GM12878 (cell line): ENCODE data around the gene FSTL4. TPM values are rescaled to one million over a fixed set of nuclear protein-coding genes. Genes with fewer than 3 reads are reported as not detected.

ENCODE experiments used
- ATAC-seq: fragments of 200-7000 bp; cut with Tn5 transposase; 3 replicates; pipeline ENCODE4 v1.9.1; 2020; ENCODE audit warnings: mild to moderate bottlenecking, moderate library complexity
- BruUV-seq: library from RNA; stranded (reverse); fragments of 400-500 nt; replicated peaks from 2 replicates; lab custom pipeline; 2021; lab: Mats Ljungman, UMichigan
- CTCF ChIA-PET: fragments of 300-600 bp; sonication (Branson Sonifier 250); formaldehyde crosslinking; extraction: SDS; loops from one replicate; lab custom pipeline; 2021; ENCODE audit warnings: inconsistent platforms; lab: Yijun Ruan, JAX
- POLR2A ChIA-PET: fragments of 350-600 bp; formaldehyde crosslinking; extraction: SDS; loops from one replicate; lab custom pipeline; 2021; ENCODE audit warnings: inconsistent platforms; lab: Charles Lee
- RAD21 ChIA-PET: fragments of 300-600 bp; sonication (Branson Sonifier 250); formaldehyde crosslinking; loops from one replicate; lab custom pipeline; 2023; ENCODE audit warnings: antibody characterized with exemption; ENCODE audit not compliant: unreplicated experiment; lab: Charles Lee
- SMC1A ChIA-PET: fragments of 300-600 bp; sonication (Branson Sonifier 250); formaldehyde crosslinking; loops from one replicate; lab custom pipeline; 2023; ENCODE audit not compliant: unreplicated experiment, uncharacterized antibody; lab: Charles Lee
- DNase-seq: peaks from one replicate; pipeline ENCODE4 v3.0.0-alpha.2; 2011; ENCODE audit warnings: low read depth, low spot score
- FAIRE-seq: peaks from 3 replicates; lab custom pipeline; 2011; peaks lifted over from hg19 to GRCh38; lab: Jason Lieb, UNC
- H2AFZ ChIP-seq: 2 replicates; pipeline ENCODE4 v1.6.0; 2011; ENCODE audit warnings: low read depth, low read length, control low read depth; ENCODE audit not compliant: control insufficient read depth
- H3K27ac ChIP-seq: 2 replicates; pipeline ENCODE4 v1.5.1; 2011; ENCODE audit warnings: control low read depth; ENCODE audit not compliant: control insufficient read depth, insufficient read depth
- H3K27me3 ChIP-seq, 2 experiments: replicated peaks in 1 of 2; 2 replicates each; pipeline versions ENCODE4 v1.6.0 to v1.6.1; 2011; ENCODE audit warnings: low read length in 1 of 2; ENCODE audit not compliant: control insufficient read depth in 2 of 2, insufficient read depth in 2 of 2
- H3K36me3 ChIP-seq, 2 experiments: 2 replicates each; pipeline ENCODE4 v1.5.1; 2011; ENCODE audit warnings: low read length in 1 of 2; ENCODE audit not compliant: control insufficient read depth in 2 of 2, insufficient read depth in 2 of 2
- H3K4me1 ChIP-seq: 2 replicates; pipeline ENCODE4 v1.6.1; 2011; ENCODE audit warnings: mild to moderate bottlenecking, low read length, moderate library complexity, mixed read lengths; ENCODE audit not compliant: control insufficient read depth, insufficient read depth
- H3K4me2 ChIP-seq: 2 replicates; pipeline ENCODE4 v1.6.0; 2011; ENCODE audit warnings: control low read depth; ENCODE audit not compliant: control insufficient read depth, insufficient read depth
- H3K4me3 ChIP-seq: fragments of 200-600 bp; sonication (generic); 2 replicates; pipeline ENCODE4 v1.5.1; 2016
- H3K79me2 ChIP-seq: 2 replicates; pipeline ENCODE4 v1.6.0; 2011; ENCODE audit warnings: low read length; ENCODE audit not compliant: control insufficient read depth, insufficient read depth
- H3K9ac ChIP-seq: 2 replicates; pipeline ENCODE4 v1.8.0; 2011; ENCODE audit warnings: low read length, control low read depth, mixed read lengths; ENCODE audit not compliant: control insufficient read depth, insufficient read depth
- H3K9me3 ChIP-seq: replicated peaks from 3 replicates; pipeline ENCODE4 v1.5.1; 2011; ENCODE audit warnings: mild to moderate bottlenecking, low read length; ENCODE audit not compliant: control insufficient read depth, insufficient read depth
- H4K20me1 ChIP-seq: 2 replicates; pipeline ENCODE4 v1.6.0; 2011; ENCODE audit not compliant: control insufficient read depth, insufficient read depth
- BRCA1 ChIP-seq: IDR thresholded peaks from 2 replicates; pipeline ENCODE4 v1.6.1; 2011; ENCODE audit warnings: low read depth, low read length, improper control_type of control experiment
- CBFB ChIP-seq: IDR thresholded peaks from 2 replicates; pipeline ENCODE4 v1.6.1; 2016; ENCODE audit warnings: antibody characterized with exemption, low read depth
- CHD2 ChIP-seq: IDR thresholded peaks from 2 replicates; pipeline ENCODE4 v1.6.1; 2011; ENCODE audit warnings: low read depth, low read length, improper control_type of control experiment, borderline replicate concordance
- CREB1 ChIP-seq: IDR thresholded peaks from 2 replicates; pipeline ENCODE4 v1.6.1; 2012; ENCODE audit warnings: low read depth, mild to moderate bottlenecking, inconsistent platforms
- CREM ChIP-seq: IDR thresholded peaks from 2 replicates; pipeline ENCODE4 v1.6.1; 2014; ENCODE audit warnings: antibody characterized with exemption, low read depth
- EGR1 ChIP-seq, 2 experiments: IDR thresholded peaks; 1 replicate in 1 of 2; 2 replicates in 1 of 2; pipeline ENCODE4 v1.6.1; 2011 to 2012; ENCODE audit warnings: low read depth in 2 of 2, low read length in 2 of 2, borderline replicate concordance in 1 of 2, mild to moderate bottlenecking in 1 of 2, moderate library complexity in 1 of 2
- EP300 ChIP-seq, 2 experiments: fragments of 150-350 bp in 1 of 2; IDR thresholded peaks; 2 replicates each; pipeline ENCODE4 v1.6.1; 2011 to 2012; ENCODE audit warnings: low read depth in 2 of 2, low read length in 2 of 2, borderline replicate concordance in 1 of 2, improper control_type of control experiment in 1 of 2, inconsistent platforms in 1 of 2; ENCODE audit not compliant: control insufficient read depth in 1 of 2
- ESRRA ChIP-seq: IDR thresholded peaks from 2 replicates; pipeline ENCODE4 v1.6.1; 2012; ENCODE audit warnings: mild to moderate bottlenecking, low read length, improper control_type of control experiment
- HDAC2 ChIP-seq: fragments of 200-600 bp; sonication (generic); IDR thresholded peaks from 2 replicates; pipeline ENCODE4 v1.6.1; 2017
- KAT2A ChIP-seq: conservative IDR thresholded peaks from 2 replicates; pipeline ENCODE4 v1.6.1; 2011; ENCODE audit warnings: low read depth, low read length; ENCODE audit not compliant: control insufficient read depth
- LARP7 ChIP-seq: fragments of 450-650 bp; IDR thresholded peaks from 2 replicates; pipeline ENCODE4 v1.6.1; 2017; ENCODE audit warnings: mild to moderate bottlenecking
- MEF2B ChIP-seq: fragments of 450-650 bp; IDR thresholded peaks from 2 replicates; pipeline ENCODE4 v1.6.1; 2018; ENCODE audit warnings: mild to moderate bottlenecking, moderate library complexity; ENCODE audit not compliant: partially characterized antibody, poor library complexity, severe bottlenecking
- MTA2 ChIP-seq: fragments of 450-650 bp; IDR thresholded peaks from 2 replicates; pipeline ENCODE4 v1.6.1; 2016; ENCODE audit warnings: low read depth, mild to moderate bottlenecking, moderate library complexity
- NFXL1 ChIP-seq: fragments of 450-650 bp; IDR thresholded peaks from 2 replicates; pipeline ENCODE4 v1.6.1; 2017; ENCODE audit warnings: antibody characterized with exemption, mild to moderate bottlenecking, borderline replicate concordance
- PAX5 ChIP-seq: IDR thresholded peaks from 2 replicates; pipeline ENCODE4 v1.6.1; 2011; ENCODE audit warnings: low read depth, low read length, borderline replicate concordance
- PBX3 ChIP-seq: IDR thresholded peaks from 2 replicates; pipeline ENCODE4 v1.6.1; 2011; ENCODE audit warnings: mild to moderate bottlenecking, low read depth, low read length, moderate library complexity; ENCODE audit not compliant: insufficient replicate concordance
- RAD21 ChIP-seq: IDR thresholded peaks from 2 replicates; pipeline ENCODE4 v1.6.1; 2011; ENCODE audit warnings: mild to moderate bottlenecking, low read depth, low read length, moderate library complexity; ENCODE audit not compliant: insufficient read depth
- RCOR1 ChIP-seq: conservative IDR thresholded peaks from 2 replicates; pipeline ENCODE4 v1.6.1; 2012; ENCODE audit warnings: low read depth, low read length, improper control_type of control experiment
- SMARCA5 ChIP-seq: fragments of 450-650 bp; IDR thresholded peaks from 2 replicates; pipeline ENCODE4 v1.6.1; 2017; ENCODE audit warnings: mild to moderate bottlenecking
- SREBF1 ChIP-seq: IDR thresholded peaks from 2 replicates; pipeline ENCODE4 v1.6.1; 2012; ENCODE audit warnings: mild to moderate bottlenecking, low read length
- TARDBP ChIP-seq: IDR thresholded peaks from 2 replicates; pipeline ENCODE4 v1.6.1; 2016; ENCODE audit warnings: borderline replicate concordance
- ZNF24 ChIP-seq: fragments of 450-650 bp; IDR thresholded peaks from 2 replicates; pipeline ENCODE4 v1.6.1; 2017; ENCODE audit warnings: antibody characterized with exemption, mild to moderate bottlenecking
- ZNF384 ChIP-seq: IDR thresholded peaks from 2 replicates; pipeline ENCODE4 v1.6.1; 2012; ENCODE audit warnings: low read depth, mild to moderate bottlenecking, low read length, improper control_type of control experiment, borderline replicate concordance
- ZSCAN29 ChIP-seq: fragments of 450-650 bp; IDR thresholded peaks from 2 replicates; pipeline ENCODE4 v1.6.1; 2017; ENCODE audit warnings: mild to moderate bottlenecking, moderate library complexity
- WGBS: methylation state at CpG from one replicate; pipeline ENCODE4 v1.1.6; 2016; ENCODE audit warnings: low lambda C conversion rate; ENCODE audit not compliant: insufficient replicate concordance, insufficient coverage; ENCODE audit errors: missing lambda C conversion rate; 5-methylcytosine and 5-hydroxymethylcytosine counted together
- in situ Hi-C: fragments of 300-500 bp; cut with MboI; formaldehyde crosslinking; loops from 9 replicates; pipeline ENCODE4 v1.14.3; 2018; ENCODE audit warnings: mixed read lengths
- intact Hi-C: fragments of 100-400 bp; cut with micrococcal nuclease; formaldehyde crosslinking; loops from one replicate; pipeline ENCODE4 v1.14.2; 2022; ENCODE audit not compliant: unreplicated experiment
- polyA plus RNA-seq, 11 experiments: library from polyadenylated mRNA; depleted of rRNA in 4 of 11; unstranded in 6 of 11; stranded (reverse) in 5 of 11; fragments of >200 nt; fragmentation: Nextera tagmentation in 4 of 11; fragmentation: Illumina TruSeq in 1 of 11; extraction: Ambion mirVana in 4 of 11; extraction: Trizol in 1 of 11; gene quantifications; 1 replicate in 1 of 11; 2 replicates in 10 of 11; pipeline versions ENCODE4 v1.2.1 to v1.2.3, GENCODE V29; 2011 to 2016; ENCODE audit warnings: inconsistent platforms in 2 of 11, missing spikeins in 2 of 11, low read depth in 1 of 11
- total RNA-seq, 4 experiments: library from RNA; depleted of rRNA in 3 of 4; stranded (reverse); fragments of >200 nt in 3 of 4; fragmentation: Illumina TruSeq in 1 of 4; extraction: Trizol in 1 of 4; gene quantifications; 2 replicates each; pipeline versions ENCODE4 v1.2.1 to v1.2.3, GENCODE V29; 2013 to 2021
- TF ChIP-seq, protein P1 (sequence below): fragments of 450-650 bp; IDR thresholded peaks from 2 replicates; pipeline ENCODE4 v1.6.1; 2016; ENCODE audit warnings: mild to moderate bottlenecking

Gene FSTL4
- total and polyA plus RNA-seq, 10 of the 15 experiments (the other 5 are each of a cell fraction or from before 2014, with no cell fraction given): 0.01 to 0.79 (median 0.21) TPM; not detected in 6

- intact Hi-C loops (no loop called here), in situ Hi-C loops (no loop called here)
- Histone ChIP-seq H3K9ac (no peak overlapping the region), H4K20me1 (no peaks in the 10 kb centered on the region), H2AFZ (no peak overlapping the region), H3K79me2 (no peaks in the 10 kb centered on the region), H3K4me3 (no peak overlapping the region), H3K4me1 (peaks cover 31% of the 10 kb centered on the region), H3K27me3 (no peaks in the 10 kb centered on the region), H3K36me3 (no peaks in the 10 kb centered on the region), H3K4me2 (peak overlapping the region; percentile 73), H3K9me3 (no peaks in the 10 kb centered on the region), H3K27ac (no peak overlapping the region)
- ChIA-PET POLR2A (interaction anchor here (1.1 kb wide), 1 partner anchor 9 kb away, joined by 5 read pairs; no protein-coding TSS in a partner anchor), CTCF (interaction anchor here (0.7 to 3.4 kb wide), 3 partner anchors 23 to 60 kb away, joined by 3 to 13 read pairs (median 4); no protein-coding TSS in a partner anchor), RAD21 (interaction anchor here (0.6 to 1.1 kb wide), 2 partner anchors 27 to 436 kb away, joined by 3 read pairs; no protein-coding TSS in a partner anchor), SMC1A (interaction anchor here (0.5 to 1.8 kb wide), 6 partner anchors 9 to 959 kb away, joined by 3 to 7 read pairs (median 4); no protein-coding TSS in a partner anchor)
- ATAC-seq (peak; percentile 92), DNase-seq (peak; percentile 43), FAIRE-seq (peak; percentile 23)
- no TSS peak for BruUV-seq
- 9% methylated on average over 6 of the region's 6 CpGs for WGBS
- TF ChIP-seq SREBF1 (no peak), KAT2A (no peak), EGR1 (IDR thresholded peaks at IDR 0.05; ENCODE audit: borderline replicate concordance in 1 of 2, low read depth in 2 of 2, low read length in 2 of 2) (no peak), NFXL1 (0 out of 2 replicates have a peak, but pooled peaks have one; percentile 38), LARP7 (no peak), BRCA1 (no peak), MTA2 (peak; percentile 81), TARDBP (no peak), CHD2 (no peak), RAD21 (no peak), MEF2B (peak; percentile 16), CREB1 (no peak), SMARCA5 (peak; percentile 66; the same call in 1 of the 2 replicates), HDAC2 (no peak), CBFB (peak; percentile 88), CREM (no peak), PAX5 (peak; percentile 85), ZNF24 (peak; percentile 62), ESRRA (no peak), PBX3 (peak; percentile 61), EP300 (IDR thresholded peaks at IDR 0.05; ENCODE audit: borderline replicate concordance in 1 of 2, control insufficient read depth in 1 of 2, low read depth in 2 of 2, low read length in 2 of 2) (peak in 1 of 2 experiments; percentile 55; a peak in 1 of 4 replicates), ZNF384 (no peak), ZSCAN29 (no peak), RCOR1 (no peak)
- TF ChIP-seq, protein P1, sequence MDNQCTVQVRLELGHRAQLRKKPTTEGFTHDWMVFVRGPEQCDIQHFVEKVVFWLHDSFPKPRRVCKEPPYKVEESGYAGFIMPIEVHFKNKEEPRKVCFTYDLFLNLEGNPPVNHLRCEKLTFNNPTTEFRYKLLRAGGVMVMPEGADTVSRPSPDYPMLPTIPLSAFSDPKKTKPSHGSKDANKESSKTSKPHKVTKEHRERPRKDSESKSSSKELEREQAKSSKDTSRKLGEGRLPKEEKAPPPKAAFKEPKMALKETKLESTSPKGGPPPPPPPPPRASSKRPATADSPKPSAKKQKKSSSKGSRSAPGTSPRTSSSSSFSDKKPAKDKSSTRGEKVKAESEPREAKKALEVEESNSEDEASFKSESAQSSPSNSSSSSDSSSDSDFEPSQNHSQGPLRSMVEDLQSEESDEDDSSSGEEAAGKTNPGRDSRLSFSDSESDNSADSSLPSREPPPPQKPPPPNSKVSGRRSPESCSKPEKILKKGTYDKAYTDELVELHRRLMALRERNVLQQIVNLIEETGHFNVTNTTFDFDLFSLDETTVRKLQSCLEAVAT: no peak
These were observed 213.7 kb downstream of the FSTL4 start for GRCh38 chr5:133398646-133399101.
